GM21576 (cell line): Measurements from ENCODE around the gene CIDEA.
A peak's percentile ranks its signal among the peaks of the same experiment; 100 is the strongest.

Source experiments
- ATAC-seq: cut with Tn5 transposase; IDR thresholded peaks from one replicate; pipeline ENCODE4 v1.9.1; 2021; ENCODE audit warnings: mild to moderate bottlenecking, moderate library complexity; ENCODE audit not compliant: unreplicated experiment

Gene CIDEA

DNA sequence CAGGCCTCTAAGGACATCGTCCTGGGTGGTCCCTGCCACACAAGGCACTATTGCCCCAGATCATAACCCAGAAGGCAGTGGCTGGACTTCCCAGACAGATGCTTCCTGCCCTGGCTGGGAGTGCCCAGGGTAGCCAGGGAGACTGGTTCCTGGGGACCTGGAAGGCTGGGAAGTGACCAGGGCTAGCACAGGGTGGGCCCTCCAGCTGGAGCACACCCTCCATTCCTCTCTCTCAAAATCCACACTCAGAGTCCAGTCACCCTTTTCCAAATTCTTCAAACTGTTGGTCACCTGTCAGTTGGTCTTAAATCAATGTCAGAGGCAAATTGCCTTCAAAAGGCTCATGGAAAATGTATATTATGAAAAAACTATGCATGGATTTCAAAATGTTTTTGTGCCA, 42.3 kb downstream of the CIDEA start:
- no peak for ATAC-seq

- no peak for ATAC-seq
Observed at GRCh38 chr18:12299862-12300261, 45.7 kb downstream of the CIDEA start.

DNA sequence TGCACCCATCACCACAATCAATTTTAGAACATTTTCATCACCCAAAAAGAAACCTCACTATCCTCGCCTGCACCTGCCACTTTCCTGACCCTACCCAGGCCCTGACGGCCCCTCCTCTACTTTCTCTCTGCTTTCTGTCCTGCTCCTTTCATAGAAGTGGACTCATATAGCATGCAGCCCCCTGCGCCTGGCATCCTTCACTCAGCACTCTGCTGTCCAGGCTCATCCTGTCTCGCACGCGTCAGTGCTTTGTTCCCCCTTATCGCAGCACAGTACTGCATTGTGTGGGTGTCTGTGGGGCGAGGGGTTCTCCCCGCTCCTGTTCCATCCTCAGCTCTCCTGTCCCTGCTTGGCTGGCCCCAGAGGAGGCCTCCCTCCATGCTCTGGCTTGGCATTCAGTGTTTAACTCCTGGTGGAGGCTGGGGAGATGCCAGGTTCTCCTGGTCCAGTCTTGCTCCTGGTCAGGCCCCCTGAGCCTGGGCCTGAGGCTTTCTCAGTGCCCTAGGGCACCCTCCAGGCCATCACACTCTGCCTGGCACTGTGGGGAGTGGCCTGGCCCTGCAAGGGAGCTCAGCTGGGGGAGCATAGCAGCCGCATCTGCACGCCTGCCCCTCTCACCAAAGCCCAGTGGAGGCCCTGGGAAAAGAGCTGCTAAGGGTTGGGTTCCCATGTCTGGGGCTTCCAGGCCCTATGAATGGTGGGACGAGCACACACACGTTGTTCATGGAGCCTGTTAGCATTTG, 47.3 kb downstream of the CIDEA start:
- ATAC-seq, result no peak

DNA sequence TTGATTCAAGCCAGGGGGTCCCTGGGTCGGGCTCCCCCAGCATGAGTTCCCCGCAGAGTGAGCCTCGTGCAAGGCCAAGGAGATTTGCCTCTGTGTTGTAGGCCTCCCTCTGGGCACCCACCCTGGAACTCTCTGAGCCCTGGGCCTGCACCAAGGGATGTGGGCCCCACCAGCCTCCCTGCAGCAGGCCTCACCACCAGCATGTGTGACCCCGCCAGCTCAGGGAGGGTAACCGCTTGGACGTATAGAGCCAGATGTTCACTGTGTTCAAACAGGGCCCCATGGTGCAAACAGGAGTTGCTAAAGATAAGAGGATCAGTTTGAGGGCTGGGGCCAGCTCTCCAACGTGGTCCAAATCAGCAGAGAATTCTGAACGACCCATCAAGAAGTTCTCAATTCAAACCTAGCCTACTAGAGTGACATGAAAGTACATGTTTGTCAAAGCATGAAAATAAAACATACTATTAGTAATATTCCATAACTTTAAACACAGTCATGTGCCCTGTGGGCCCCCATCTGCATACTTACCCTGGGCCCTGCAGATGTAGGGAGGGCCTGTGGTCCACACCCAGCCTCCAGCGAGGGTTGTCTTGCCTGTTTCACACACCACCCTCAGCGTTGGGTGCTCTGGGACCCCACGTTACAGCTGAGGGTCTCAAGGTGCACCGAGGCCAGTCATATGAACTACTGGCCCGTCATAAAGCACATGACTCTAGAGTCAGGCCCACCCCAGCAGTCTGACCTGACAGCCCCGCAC, 48.4 kb downstream of the CIDEA start:
- no peak for ATAC-seq

GRCh38 chr18:12304351-12305210, 50.4 kb downstream of the CIDEA start:
- ATAC-seq, result no peak

DNA sequence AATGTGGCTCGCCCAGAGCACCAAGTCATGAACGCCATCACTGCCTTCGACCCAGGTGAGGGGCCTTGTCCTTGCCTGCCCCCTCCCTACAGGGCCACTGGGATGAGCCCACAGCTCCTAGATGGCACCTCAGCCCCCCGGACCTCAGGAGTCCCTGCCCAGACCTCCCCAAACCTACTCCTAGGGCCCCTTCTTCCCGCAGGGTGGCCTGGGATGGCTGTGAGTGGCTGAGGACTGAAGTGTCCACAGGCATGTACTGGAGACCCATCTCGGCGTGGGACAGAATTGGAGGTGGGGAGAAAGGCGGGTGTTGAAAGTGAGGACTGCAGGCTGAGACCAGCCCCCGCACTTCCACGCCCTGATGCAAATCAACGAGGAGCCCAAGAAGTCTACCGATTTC, 51.0 kb downstream of the CIDEA start:
- no peak for ATAC-seq

DNA sequence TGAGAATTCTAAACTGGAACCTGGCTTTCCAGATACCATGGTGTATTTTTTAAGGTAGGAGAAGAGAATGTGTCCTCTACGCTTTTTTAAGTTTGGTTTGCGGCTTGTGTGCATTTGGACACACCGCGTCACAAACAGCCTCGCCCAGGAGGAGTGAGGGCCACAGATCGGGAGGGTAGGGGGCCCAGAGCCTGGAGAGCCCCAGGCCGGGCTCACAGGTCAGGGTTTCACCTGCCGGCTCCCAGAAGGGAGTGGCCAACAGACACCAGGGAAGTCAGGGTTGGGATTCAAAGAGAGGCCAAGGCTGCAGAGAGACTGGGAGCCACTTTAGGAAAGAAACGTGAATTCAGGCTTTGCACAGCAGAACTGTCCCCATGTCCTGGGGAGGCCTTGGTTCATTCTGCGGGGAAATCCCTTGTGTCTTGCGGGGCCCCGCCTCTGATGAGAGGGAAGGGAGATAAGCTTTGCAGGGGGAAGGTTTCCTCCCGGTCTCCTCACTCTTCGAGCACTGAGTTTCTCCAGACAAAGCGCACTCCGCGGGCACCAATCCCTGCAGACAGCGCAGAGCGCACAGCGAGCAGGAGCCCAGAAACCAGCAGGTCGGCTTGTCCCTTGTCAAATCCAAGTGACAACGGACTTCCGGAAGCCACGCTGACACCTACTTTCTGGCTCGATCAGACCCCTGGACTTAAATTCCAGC, 51.9 kb downstream of the CIDEA start:
- ATAC-seq, result no peak

- peak; percentile 10 for ATAC-seq
Observed at GRCh38 chr18:12306752-12307700, 52.9 kb downstream of the CIDEA start.

DNA sequence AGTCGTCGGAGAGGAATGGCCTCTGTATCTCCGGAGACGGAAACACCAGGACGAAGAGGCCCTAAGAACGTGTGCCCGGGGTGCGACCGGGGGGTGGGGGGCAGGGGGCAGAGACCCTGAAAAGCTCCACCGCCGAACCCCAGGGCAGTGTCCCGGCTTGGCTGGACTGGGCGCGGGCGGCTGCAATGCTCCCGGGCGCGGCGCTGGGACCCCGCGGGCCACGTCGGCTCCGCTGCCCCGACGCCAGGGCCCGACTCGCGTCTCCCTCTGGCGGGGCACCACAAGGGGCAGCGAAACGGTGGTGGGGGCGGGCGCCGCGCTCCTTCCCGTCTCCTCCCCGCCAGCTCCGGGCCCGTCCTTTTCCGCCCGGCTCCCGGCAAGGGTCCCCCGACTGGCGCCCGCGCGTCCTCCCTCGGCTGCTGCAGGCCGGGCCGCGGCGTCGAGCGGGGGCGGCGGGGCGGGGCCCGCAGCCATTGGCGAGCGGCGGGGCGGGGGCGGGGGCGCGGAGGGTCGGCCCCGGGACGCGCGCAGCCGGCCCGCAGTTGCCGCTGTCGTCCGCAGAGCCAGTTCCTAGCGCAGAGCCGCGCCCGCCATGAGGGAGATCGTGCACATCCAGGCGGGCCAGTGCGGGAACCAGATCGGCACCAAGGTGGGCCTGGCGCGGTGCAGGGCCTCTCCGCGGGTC, 53.7 kb downstream of the CIDEA start, which contains the start of gene TUBB6:
TSS of gene TUBB6 (plus strand) at position 541 of the 685 bp plus-strand sequence. CDS start at position 593, 52 bp downstream.
- peak; percentile 49 for ATAC-seq

DNA sequence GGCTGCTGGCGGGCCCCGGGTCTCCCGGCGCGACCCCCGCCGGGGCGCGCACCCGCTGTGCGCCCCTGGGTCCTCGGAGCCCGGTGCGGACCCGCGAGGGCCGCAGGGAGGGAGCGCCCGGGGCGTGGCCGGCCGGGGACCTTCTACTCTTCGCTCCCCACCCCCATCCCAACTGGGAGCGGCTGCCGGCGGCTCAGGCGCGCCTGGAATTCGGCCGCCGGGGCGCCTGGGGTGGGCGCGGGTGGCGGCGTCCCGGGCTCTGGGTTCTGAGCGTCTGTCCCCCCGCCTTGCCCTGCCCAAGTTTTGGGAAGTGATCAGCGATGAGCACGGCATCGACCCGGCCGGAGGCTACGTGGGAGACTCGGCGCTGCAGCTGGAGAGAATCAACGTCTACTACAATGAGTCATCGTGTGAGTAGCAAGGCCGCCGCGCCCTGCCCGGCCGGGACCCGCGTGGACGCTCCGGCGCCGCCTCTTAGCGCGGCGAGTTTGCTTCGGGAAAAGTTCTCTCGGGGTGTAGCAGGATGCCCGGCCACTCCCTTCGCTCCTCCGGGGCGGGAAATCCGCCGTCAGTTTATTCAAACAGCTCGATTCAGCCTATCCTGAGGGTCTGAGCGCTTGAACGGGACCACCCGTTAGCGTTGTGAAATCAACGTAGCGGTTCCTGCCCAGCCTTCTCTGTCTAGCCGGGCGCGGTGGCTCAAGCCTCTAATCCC, 54.4 kb downstream of the CIDEA start:
- ATAC-seq, result peak; percentile 50

DNA sequence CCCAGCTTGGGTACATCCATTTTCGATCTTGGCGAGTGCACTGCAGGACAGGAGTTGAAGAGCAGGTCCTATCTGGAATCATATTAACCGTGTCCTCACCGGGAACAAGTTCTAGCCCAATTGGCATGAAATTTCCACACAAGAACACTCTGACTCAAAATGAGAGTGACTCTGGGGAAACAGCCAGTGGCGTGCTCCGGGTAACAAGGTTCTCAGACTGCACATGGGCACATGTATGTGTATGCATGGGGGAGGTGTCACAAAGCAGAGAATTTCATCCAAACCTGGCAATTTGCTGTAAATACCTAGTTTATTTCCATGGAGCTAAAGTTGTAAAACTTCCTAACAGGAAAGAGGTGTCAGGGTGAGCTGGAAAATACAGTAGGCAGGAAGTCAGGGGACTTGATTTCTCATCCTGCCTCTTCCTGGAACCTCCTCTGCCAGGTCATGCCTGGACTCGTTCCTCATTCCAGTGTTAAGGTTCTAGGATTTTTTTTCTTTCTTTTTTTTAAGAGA, 55.6 kb downstream of the CIDEA start:
- no peak for ATAC-seq

- ATAC-seq, result no peak
Observed at GRCh38 chr18:12310762-12311161, 56.6 kb downstream of the CIDEA start.

- no peak for ATAC-seq
Observed at GRCh38 chr18:12312976-12313375, 58.8 kb downstream of the CIDEA start.

- ATAC-seq, result no peak
Observed at GRCh38 chr18:12313530-12314245, 59.5 kb downstream of the CIDEA start.

- peak; percentile 56 for ATAC-seq
Observed at GRCh38 chr18:12314591-12315305, 60.6 kb downstream of the CIDEA start.

GRCh38 chr18:12315490-12315889, 61.3 kb downstream of the CIDEA start:
- ATAC-seq, result no peak

- ATAC-seq, result no peak
Observed at GRCh38 chr18:12315911-12316310, 61.8 kb downstream of the CIDEA start.
